ENCODE data around the gene CCDC39.

DNA sequence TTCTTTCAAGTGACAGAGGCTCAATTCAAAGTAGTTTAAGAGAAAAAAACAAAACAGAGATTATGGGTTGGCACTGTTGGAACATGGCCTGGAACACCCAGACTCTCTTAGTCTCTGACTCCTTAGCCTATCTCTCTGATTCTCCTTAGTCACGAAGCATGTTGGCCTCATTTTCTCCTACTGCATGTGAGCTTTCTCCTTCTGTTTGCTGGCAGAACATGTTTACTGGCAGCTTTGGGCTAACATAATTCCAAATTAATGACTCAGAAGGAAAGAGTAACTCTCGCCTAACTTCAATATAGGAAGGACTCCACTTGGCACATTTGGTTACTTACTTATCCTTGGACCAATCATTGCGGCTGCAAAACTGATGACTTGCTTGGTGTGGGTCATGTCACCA lies 21.7 kb upstream of the CCDC39 start:
- TF ChIP-seq, protein P1, sequence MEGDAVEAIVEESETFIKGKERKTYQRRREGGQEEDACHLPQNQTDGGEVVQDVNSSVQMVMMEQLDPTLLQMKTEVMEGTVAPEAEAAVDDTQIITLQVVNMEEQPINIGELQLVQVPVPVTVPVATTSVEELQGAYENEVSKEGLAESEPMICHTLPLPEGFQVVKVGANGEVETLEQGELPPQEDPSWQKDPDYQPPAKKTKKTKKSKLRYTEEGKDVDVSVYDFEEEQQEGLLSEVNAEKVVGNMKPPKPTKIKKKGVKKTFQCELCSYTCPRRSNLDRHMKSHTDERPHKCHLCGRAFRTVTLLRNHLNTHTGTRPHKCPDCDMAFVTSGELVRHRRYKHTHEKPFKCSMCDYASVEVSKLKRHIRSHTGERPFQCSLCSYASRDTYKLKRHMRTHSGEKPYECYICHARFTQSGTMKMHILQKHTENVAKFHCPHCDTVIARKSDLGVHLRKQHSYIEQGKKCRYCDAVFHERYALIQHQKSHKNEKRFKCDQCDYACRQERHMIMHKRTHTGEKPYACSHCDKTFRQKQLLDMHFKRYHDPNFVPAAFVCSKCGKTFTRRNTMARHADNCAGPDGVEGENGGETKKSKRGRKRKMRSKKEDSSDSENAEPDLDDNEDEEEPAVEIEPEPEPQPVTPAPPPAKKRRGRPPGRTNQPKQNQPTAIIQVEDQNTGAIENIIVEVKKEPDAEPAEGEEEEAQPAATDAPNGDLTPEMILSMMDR (IDR thresholded peaks at IDR 0.05) = no peak
- TF ChIP-seq POLR2A (IDR thresholded peaks at IDR 0.05) = no peak
- TF ChIP-seq POLR2AphosphoS5 (IDR thresholded peaks at IDR 0.05) = no peak
